PC-9 (cell line): ENCODE data around the gene ALG6.

ENCODE experiments used
- EZH2 ChIP-seq: fragments of 200-600 bp; sonication (generic); IDR thresholded peaks from 2 replicates; pipeline ENCODE4 v1.8.0; 2017; ENCODE audit warnings: antibody characterized with exemption, low read depth
- TF ChIP-seq, protein P1 (sequence below): fragments of 200-600 bp; sonication (generic); conservative IDR thresholded peaks from 2 replicates; pipeline ENCODE4 v1.6.1; 2017; ENCODE audit warnings: mixed run types, antibody characterized with exemption, mild to moderate bottlenecking, moderate library complexity

DNA sequence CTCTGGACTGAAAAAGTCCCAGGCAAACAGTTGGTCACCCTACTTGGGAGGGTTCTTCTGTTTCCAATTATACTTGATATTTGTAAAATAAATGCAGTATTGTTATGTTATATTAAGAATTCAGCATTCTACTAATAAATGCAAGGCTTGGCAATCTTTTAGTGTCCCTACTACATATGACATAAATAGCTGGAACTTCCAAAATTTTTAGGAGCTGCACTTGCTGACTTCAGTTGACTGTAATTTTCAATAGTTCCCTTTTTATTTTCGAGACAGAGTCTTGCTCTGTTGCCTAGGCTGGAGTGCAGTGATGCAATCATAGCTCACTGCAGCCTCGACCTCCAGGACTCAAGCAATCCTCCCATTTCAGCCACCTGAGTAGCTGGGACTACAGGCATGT is 25.0 kb upstream of the ALG6 start:
- TF ChIP-seq, protein P1, sequence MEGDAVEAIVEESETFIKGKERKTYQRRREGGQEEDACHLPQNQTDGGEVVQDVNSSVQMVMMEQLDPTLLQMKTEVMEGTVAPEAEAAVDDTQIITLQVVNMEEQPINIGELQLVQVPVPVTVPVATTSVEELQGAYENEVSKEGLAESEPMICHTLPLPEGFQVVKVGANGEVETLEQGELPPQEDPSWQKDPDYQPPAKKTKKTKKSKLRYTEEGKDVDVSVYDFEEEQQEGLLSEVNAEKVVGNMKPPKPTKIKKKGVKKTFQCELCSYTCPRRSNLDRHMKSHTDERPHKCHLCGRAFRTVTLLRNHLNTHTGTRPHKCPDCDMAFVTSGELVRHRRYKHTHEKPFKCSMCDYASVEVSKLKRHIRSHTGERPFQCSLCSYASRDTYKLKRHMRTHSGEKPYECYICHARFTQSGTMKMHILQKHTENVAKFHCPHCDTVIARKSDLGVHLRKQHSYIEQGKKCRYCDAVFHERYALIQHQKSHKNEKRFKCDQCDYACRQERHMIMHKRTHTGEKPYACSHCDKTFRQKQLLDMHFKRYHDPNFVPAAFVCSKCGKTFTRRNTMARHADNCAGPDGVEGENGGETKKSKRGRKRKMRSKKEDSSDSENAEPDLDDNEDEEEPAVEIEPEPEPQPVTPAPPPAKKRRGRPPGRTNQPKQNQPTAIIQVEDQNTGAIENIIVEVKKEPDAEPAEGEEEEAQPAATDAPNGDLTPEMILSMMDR = no peak
- TF ChIP-seq EZH2 = no peak
